Mesenchymal stem cell (in vitro differentiated cells and primary cell): ENCODE measurements around the gene CALM1.

Source experiments
- DNase-seq: peaks from one replicate; pipeline ENCODE4 v3.0.0-alpha.2; 2013
- H2AFZ ChIP-seq: one replicate; pipeline ENCODE4 v1.6.1; 2013; ENCODE audit warnings: low read depth, mild to moderate bottlenecking, control low read depth, inconsistent platforms, low read length, moderate library complexity
- H2AK5ac ChIP-seq: 2 replicates; pipeline ENCODE4 v1.6.1; 2013; ENCODE audit warnings: low read length, moderate library complexity, mild to moderate bottlenecking, inconsistent platforms; ENCODE audit not compliant: severe bottlenecking
- H2BK120ac ChIP-seq: one replicate; pipeline ENCODE4 v1.6.1; 2013; ENCODE audit warnings: low read depth, mild to moderate bottlenecking, inconsistent platforms, low read length, moderate library complexity
- H2BK12ac ChIP-seq, 2 experiments: one replicate each; pipeline ENCODE4 v1.6.1; 2013; ENCODE audit warnings: inconsistent platforms in 2 of 2, low read length in 2 of 2, mild to moderate bottlenecking in 2 of 2, moderate library complexity in 2 of 2, control low read depth in 1 of 2
- H2BK15ac ChIP-seq: one replicate; pipeline ENCODE4 v1.6.1; 2013; ENCODE audit warnings: mild to moderate bottlenecking, low read depth, inconsistent platforms; ENCODE audit not compliant: poor library complexity, severe bottlenecking
- H2BK5ac ChIP-seq: 2 replicates; pipeline ENCODE4 v1.6.1; 2013; ENCODE audit warnings: low read depth, mild to moderate bottlenecking, low read length, control low read depth, inconsistent platforms; ENCODE audit not compliant: poor library complexity, severe bottlenecking
- H3K14ac ChIP-seq, 2 experiments: one replicate each; pipeline ENCODE4 v1.6.1; 2013; ENCODE audit warnings: inconsistent platforms in 2 of 2, low read length in 2 of 2, control low read depth in 1 of 2, mild to moderate bottlenecking in 1 of 2, moderate library complexity in 1 of 2
- H3K18ac ChIP-seq, 2 experiments: one replicate each; pipeline ENCODE4 v1.6.1; 2013; ENCODE audit warnings: inconsistent platforms in 2 of 2, low read length in 2 of 2, control low read depth in 1 of 2, low read depth in 1 of 2, mild to moderate bottlenecking in 1 of 2
- H3K23ac ChIP-seq, 2 experiments: one replicate each; pipeline ENCODE4 v1.6.1; 2013; ENCODE audit warnings: inconsistent platforms in 2 of 2, low read length in 2 of 2, mild to moderate bottlenecking in 2 of 2, moderate library complexity in 2 of 2, control low read depth in 1 of 2
- H3K27ac ChIP-seq: 2 replicates; pipeline ENCODE4 v1.5.1; 2013; ENCODE audit warnings: mild to moderate bottlenecking, moderate library complexity, low read length, control low read depth, inconsistent platforms; ENCODE audit not compliant: poor library complexity, severe bottlenecking
- H3K27me3 ChIP-seq, 2 experiments: 2 replicates each; pipeline versions ENCODE4 v1.6.1 to v1.7.0; 2013; ENCODE audit warnings: low read length in 2 of 2, mild to moderate bottlenecking in 2 of 2, moderate library complexity in 2 of 2, control low read depth in 1 of 2, inconsistent platforms in 1 of 2; ENCODE audit not compliant: control insufficient read depth in 1 of 2, insufficient read depth in 1 of 2
- H3K36me3 ChIP-seq, 2 experiments: 2 replicates each; pipeline versions ENCODE4 v1.6.1 to v1.7.0; 2013; ENCODE audit warnings: low read length in 2 of 2, control low read depth in 1 of 2, inconsistent platforms in 1 of 2, low read depth in 1 of 2, mild to moderate bottlenecking in 1 of 2; ENCODE audit not compliant: insufficient read depth in 2 of 2, control insufficient read depth in 1 of 2
- H3K4ac ChIP-seq, 2 experiments: one replicate each; pipeline ENCODE4 v1.6.1; 2013; ENCODE audit warnings: inconsistent platforms in 2 of 2, low read length in 2 of 2, mild to moderate bottlenecking in 2 of 2, moderate library complexity in 2 of 2, control low read depth in 1 of 2, low read depth in 1 of 2
- H3K4me1 ChIP-seq: 2 replicates; pipeline ENCODE4 v1.6.1; 2013; ENCODE audit warnings: low read depth, low read length, control low read depth; ENCODE audit not compliant: control insufficient read depth, insufficient read depth
- H3K4me2 ChIP-seq: 2 replicates; pipeline ENCODE4 v1.6.1; 2013; ENCODE audit warnings: low read length, mild to moderate bottlenecking, inconsistent platforms; ENCODE audit not compliant: poor library complexity, severe bottlenecking
- H3K4me3 ChIP-seq, 2 experiments: 2 replicates each; pipeline versions ENCODE4 v1.5.1 to v1.7.0; 2013; ENCODE audit warnings: low read length in 2 of 2, mild to moderate bottlenecking in 2 of 2, control low read depth in 1 of 2, low read depth in 1 of 2; ENCODE audit not compliant: insufficient read depth in 1 of 2
- H3K79me1 ChIP-seq: replicated peaks from 2 replicates; pipeline ENCODE4 v1.6.1; 2013; ENCODE audit warnings: mild to moderate bottlenecking, control low read depth, low read length, inconsistent platforms; ENCODE audit not compliant: poor library complexity, severe bottlenecking
- H3K9ac ChIP-seq: 2 replicates; pipeline ENCODE4 v1.7.0; 2013; ENCODE audit warnings: mild to moderate bottlenecking, low read length, moderate library complexity
- H3K9me3 ChIP-seq: 2 replicates; pipeline ENCODE4 v1.7.0; 2013; ENCODE audit warnings: mild to moderate bottlenecking, low read length; ENCODE audit not compliant: control insufficient read depth
- H4K8ac ChIP-seq: one replicate; pipeline ENCODE4 v1.6.1; 2013; ENCODE audit warnings: inconsistent platforms, mild to moderate bottlenecking, low read length, moderate library complexity
- H4K91ac ChIP-seq: one replicate; pipeline ENCODE4 v1.6.1; 2013; ENCODE audit warnings: mild to moderate bottlenecking, low read length, inconsistent platforms
- WGBS: methylation state at CpG from one replicate; pipeline ENCODE4 v1.1.7; 2013; ENCODE audit warnings: mixed read lengths; 5-methylcytosine and 5-hydroxymethylcytosine counted together

The CALM1 gene

DNA sequence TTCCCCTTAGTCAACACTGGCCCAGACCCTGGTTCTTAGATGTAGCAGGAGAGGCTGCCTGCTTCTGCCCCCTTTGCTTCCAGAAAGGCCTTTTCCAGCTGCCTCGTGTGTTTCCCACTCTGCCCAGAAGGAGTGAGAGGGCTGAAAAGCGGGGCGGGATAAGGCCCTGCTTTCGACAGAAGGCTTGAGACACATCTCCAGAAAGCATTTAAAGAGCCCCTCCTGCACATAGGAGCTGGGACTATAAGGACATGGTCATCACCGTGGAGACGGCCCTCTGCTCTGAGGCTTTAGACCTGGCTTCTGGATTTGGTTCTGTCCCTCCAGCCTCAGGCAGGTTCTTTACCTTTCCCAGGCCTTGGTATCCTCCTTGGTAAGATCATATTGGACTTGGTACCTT lies 11.9 kb downstream of the CALM1 start:
- no peak overlapping the region for H3K4me3 ChIP-seq
- H2BK12ac ChIP-seq: peak overlapping the region in 1 of 2 experiments; percentile 29
- H4K8ac ChIP-seq: no peak overlapping the region
- no peak overlapping the region for H2AFZ ChIP-seq
- H2BK120ac ChIP-seq: no peak overlapping the region
- H3K14ac ChIP-seq: no peak overlapping the region
- no peak overlapping the region for H2BK5ac ChIP-seq
- no peak overlapping the region for H2BK15ac ChIP-seq
- peak overlapping the region; percentile 57 for H2AK5ac ChIP-seq
- H3K27me3 ChIP-seq: no peaks in the 10 kb centered on the region
- peaks cover 6% of the 10 kb centered on the region for H3K79me1 ChIP-seq
- H3K4me2 ChIP-seq: no peak overlapping the region
- H3K36me3 ChIP-seq: peaks cover 10 to 45% of the 10 kb centered on the region in 2 experiments
- peak overlapping the region in 1 of 2 experiments; percentile 38 for H3K18ac ChIP-seq
- no peak overlapping the region for H4K91ac ChIP-seq
- peak overlapping the region; percentile 59 for H3K9ac ChIP-seq
- no peak overlapping the region for H3K23ac ChIP-seq
- no peaks in the 10 kb centered on the region for H3K9me3 ChIP-seq
- H3K4me1 ChIP-seq: peaks cover 8% of the 10 kb centered on the region
- DNase-seq: peak; percentile 38
- 72% methylated on average over 6 of the region's 6 CpGs for WGBS
- no peak overlapping the region for H3K4ac ChIP-seq
- H3K27ac ChIP-seq: peak overlapping the region; percentile 70

GRCh38 chr14:90409209-90409730 lies 12.4 kb downstream of the CALM1 start:
- Histone ChIP-seq H2BK12ac (no peak overlapping the region), H3K4me3 (peak overlapping the region in 1 of 2 experiments; percentile 1), H2BK15ac (no peak overlapping the region), H3K23ac (no peak overlapping the region), H3K4ac (no peak overlapping the region), H2AK5ac (no peak overlapping the region), H3K14ac (no peak overlapping the region), H3K36me3 (peaks cover 10 to 39% of the 10 kb centered on the region in 2 experiments), H3K18ac (no peak overlapping the region), H2BK120ac (no peak overlapping the region), H4K91ac (no peak overlapping the region), H4K8ac (no peak overlapping the region), H3K27me3 (no peaks in the 10 kb centered on the region), H3K9me3 (no peaks in the 10 kb centered on the region), H3K27ac (peak overlapping the region; percentile 70), H2AFZ (no peak overlapping the region), H3K4me1 (peaks cover 8% of the 10 kb centered on the region), H3K4me2 (peak overlapping the region; percentile 0), H2BK5ac (no peak overlapping the region), H3K9ac (peak overlapping the region; percentile 59), H3K79me1 (peaks cover 6% of the 10 kb centered on the region)
- 39% methylated on average over 5 of the region's 5 CpGs for WGBS
- peak; percentile 92 for DNase-seq

DNA sequence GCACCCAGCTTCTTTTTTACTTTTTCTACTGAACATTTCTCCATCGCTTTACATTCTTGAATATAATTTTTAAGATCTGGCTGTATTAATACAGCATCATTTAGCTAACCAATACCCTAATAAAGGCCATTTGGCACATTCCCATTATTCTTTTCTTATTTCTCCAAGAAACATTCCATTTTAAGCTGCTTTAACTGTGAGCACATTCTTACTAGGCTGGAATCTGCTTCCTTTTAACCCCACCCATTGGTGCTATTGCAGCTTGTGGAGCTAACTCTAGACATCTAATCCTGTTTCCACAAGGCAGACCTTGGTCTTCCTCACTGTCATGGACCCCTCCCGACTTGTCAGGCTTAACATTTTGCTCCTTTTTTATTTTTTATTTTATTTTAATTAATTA lies 15.2 kb downstream of the CALM1 start:
- H3K4me2 ChIP-seq: no peak overlapping the region
- H2BK12ac ChIP-seq: no peak overlapping the region
- no peak overlapping the region for H2AK5ac ChIP-seq
- H2AFZ ChIP-seq: no peak overlapping the region
- H3K18ac ChIP-seq: no peak overlapping the region
- H2BK120ac ChIP-seq: no peak overlapping the region
- WGBS: 94% methylated on average over 1 of the region's 2 CpGs
- H3K4me1 ChIP-seq: peaks cover 7% of the 10 kb centered on the region
- H3K27me3 ChIP-seq: no peaks in the 10 kb centered on the region
- H3K9ac ChIP-seq: no peak overlapping the region
- H4K91ac ChIP-seq: no peak overlapping the region
- H4K8ac ChIP-seq: no peak overlapping the region
- no peak overlapping the region for H3K4ac ChIP-seq
- H3K14ac ChIP-seq: no peak overlapping the region
- no peak overlapping the region for H2BK15ac ChIP-seq
- DNase-seq: no peak
- H3K23ac ChIP-seq: no peak overlapping the region
- peaks cover under 1 to 12% of the 10 kb centered on the region in 2 experiments for H3K36me3 ChIP-seq
- no peak overlapping the region for H2BK5ac ChIP-seq
- H3K4me3 ChIP-seq: no peak overlapping the region
- H3K9me3 ChIP-seq: no peaks in the 10 kb centered on the region
- no peak overlapping the region for H3K27ac ChIP-seq
- H3K79me1 ChIP-seq: no peaks in the 10 kb centered on the region

DNA sequence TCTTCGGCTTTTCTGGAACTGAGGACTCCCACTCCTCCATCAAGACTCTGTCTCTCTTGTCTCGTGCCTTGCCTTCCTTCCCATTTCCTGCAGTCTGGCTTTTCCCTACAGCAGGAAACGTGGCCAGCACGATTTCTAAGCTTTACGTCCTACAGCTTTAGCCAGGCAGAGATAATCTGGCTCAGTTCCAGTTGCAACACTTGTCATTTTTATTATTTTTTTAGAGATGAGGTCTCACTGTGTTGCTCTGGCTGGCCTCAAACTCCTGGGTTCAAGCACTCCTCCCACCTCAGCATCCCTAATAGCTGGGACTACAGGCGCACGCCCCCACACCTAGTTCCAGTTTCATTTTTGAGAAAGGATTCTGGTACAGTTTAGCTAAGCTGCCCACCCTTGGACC lies 19.9 kb downstream of the CALM1 start:
- Histone ChIP-seq H3K79me1 (no peaks in the 10 kb centered on the region), H4K91ac (no peak overlapping the region), H4K8ac (no peak overlapping the region), H3K18ac (no peak overlapping the region), H3K14ac (no peak overlapping the region), H3K36me3 (no peaks in the 10 kb centered on the region), H2BK12ac (no peak overlapping the region), H3K27me3 (no peaks in the 10 kb centered on the region), H3K4me1 (peaks cover 5% of the 10 kb centered on the region), H2BK120ac (no peak overlapping the region), H2BK15ac (no peak overlapping the region), H3K27ac (no peak overlapping the region), H3K4ac (no peak overlapping the region), H3K4me3 (no peak overlapping the region), H2AK5ac (no peak overlapping the region), H3K9me3 (no peaks in the 10 kb centered on the region), H3K4me2 (no peak overlapping the region), H3K23ac (no peak overlapping the region), H3K9ac (no peak overlapping the region), H2BK5ac (no peak overlapping the region), H2AFZ (no peak overlapping the region)
- DNase-seq: no peak
- 54% methylated on average over 6 of the region's 7 CpGs for WGBS
